ENCODE measurements around the gene SPATA20. TPM values are rescaled to one million over a fixed set of nuclear protein-coding genes. Genes with fewer than 3 reads are reported as not detected.

Gene SPATA20
- total and polyA plus RNA-seq, 11 donors = 13.8 to 83.0 (median 52.3) TPM

- Histone ChIP-seq H3K4me3 (no peak overlapping the region), H3K4me1 (peaks cover 0 to 12% (median 0%) of the 10 kb centered on the region in 12 donors), H3K9me3 (no peaks in the 10 kb centered on the region), H3K36me3 (no peaks in the 10 kb centered on the region), H3K27me3 (peaks cover 0 to 1% (median 0%) of the 10 kb centered on the region in 9 donors), H3K27ac (no peak overlapping the region)
- DNase-seq (no peak), ATAC-seq (no peak)
- intact Hi-C loops (cut with DNase I) = no loop called here
- WGBS, 4 donors = 87 to 100% (median 89%) methylated on average over 4 to 16 of the region's 16 CpGs
- no peak for TF ChIP-seq POLR2A (IDR thresholded peaks at IDR 0.05)
- TF ChIP-seq, protein P1, sequence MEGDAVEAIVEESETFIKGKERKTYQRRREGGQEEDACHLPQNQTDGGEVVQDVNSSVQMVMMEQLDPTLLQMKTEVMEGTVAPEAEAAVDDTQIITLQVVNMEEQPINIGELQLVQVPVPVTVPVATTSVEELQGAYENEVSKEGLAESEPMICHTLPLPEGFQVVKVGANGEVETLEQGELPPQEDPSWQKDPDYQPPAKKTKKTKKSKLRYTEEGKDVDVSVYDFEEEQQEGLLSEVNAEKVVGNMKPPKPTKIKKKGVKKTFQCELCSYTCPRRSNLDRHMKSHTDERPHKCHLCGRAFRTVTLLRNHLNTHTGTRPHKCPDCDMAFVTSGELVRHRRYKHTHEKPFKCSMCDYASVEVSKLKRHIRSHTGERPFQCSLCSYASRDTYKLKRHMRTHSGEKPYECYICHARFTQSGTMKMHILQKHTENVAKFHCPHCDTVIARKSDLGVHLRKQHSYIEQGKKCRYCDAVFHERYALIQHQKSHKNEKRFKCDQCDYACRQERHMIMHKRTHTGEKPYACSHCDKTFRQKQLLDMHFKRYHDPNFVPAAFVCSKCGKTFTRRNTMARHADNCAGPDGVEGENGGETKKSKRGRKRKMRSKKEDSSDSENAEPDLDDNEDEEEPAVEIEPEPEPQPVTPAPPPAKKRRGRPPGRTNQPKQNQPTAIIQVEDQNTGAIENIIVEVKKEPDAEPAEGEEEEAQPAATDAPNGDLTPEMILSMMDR (IDR thresholded peaks at IDR 0.05) = no peak
Measured at GRCh38 chr17:50578173-50578572, 31.2 kb downstream of the SPATA20 start.

DNA sequence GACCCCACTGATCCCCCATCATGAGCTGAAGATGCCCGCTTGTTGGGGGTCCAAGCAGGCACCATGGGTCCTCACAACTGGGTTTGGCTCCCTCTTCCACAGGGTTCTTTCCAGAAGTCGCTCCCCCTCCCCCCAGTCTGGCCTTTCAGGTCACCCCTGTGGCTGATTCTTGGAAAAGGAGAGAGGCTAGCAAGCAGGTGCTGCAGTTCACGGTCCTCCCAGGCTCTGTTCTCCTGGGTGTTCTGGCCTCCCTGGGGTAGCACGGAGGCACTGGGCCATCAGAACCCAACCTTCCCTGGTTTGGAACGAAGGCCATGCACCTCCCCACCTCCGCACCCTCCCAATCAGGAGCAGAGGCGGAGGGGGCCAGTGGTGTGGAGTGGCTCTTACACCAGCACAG, 32.4 kb downstream of the SPATA20 start:
- ATAC-seq (no peak), DNase-seq (no peak)
- Histone ChIP-seq H3K9me3 (no peaks in the 10 kb centered on the region), H3K4me3 (no peak overlapping the region), H3K27me3 (peaks cover 0 to 3% (median 0%) of the 10 kb centered on the region in 9 donors), H3K36me3 (no peaks in the 10 kb centered on the region), H3K27ac (no peak overlapping the region), H3K4me1 (peaks cover 0 to 22% (median 0%) of the 10 kb centered on the region in 12 donors)
- 86 to 93% (median 91%) methylated on average over 7 of the region's 7 CpGs for WGBS, 4 donors
- intact Hi-C loops (cut with DNase I) = no loop called here
- no peak for TF ChIP-seq POLR2A (IDR thresholded peaks at IDR 0.05)
- TF ChIP-seq, protein P1 (IDR thresholded peaks at IDR 0.05) = no peak

DNA sequence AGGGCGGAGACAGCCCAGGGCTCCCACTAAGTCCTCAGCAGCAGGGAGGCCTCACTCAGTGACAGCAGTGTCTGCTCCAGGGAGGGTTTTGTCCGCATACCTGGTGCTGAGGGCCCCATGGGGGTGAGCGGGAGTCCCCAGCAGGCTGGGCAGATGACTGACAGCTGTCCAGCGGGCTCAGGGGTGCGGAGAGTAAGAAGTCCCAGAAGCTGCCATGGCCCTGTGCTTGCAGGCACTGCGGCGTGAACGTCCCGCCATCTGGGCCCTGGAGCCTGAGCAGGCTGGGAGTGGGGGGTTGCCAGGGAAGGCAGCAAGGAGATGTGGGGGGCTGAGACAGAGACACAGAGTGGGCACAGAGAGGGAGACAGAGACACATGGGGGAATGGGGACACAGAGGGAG, 33.7 kb downstream of the SPATA20 start:
- TF ChIP-seq, protein P1 (IDR thresholded peaks at IDR 0.05) = no peak
- TF ChIP-seq POLR2A (IDR thresholded peaks at IDR 0.05) = no peak
- no peaks in the 10 kb centered on the region for H3K36me3 ChIP-seq
- intact Hi-C loops (cut with DNase I) = no loop called here
- no peak overlapping the region for H3K4me3 ChIP-seq
- 90 to 95% (median 93%) methylated on average over 9 of the region's 9 CpGs for WGBS, 4 donors
- peaks cover 0 to 26% (median 0%) of the 10 kb centered on the region in 12 donors for H3K4me1 ChIP-seq
- DNase-seq = no peak
- H3K9me3 ChIP-seq = no peaks in the 10 kb centered on the region
- no peak for ATAC-seq
- peaks cover 0 to 3% (median 0%) of the 10 kb centered on the region in 9 donors for H3K27me3 ChIP-seq
- H3K27ac ChIP-seq = no peak overlapping the region

DNA sequence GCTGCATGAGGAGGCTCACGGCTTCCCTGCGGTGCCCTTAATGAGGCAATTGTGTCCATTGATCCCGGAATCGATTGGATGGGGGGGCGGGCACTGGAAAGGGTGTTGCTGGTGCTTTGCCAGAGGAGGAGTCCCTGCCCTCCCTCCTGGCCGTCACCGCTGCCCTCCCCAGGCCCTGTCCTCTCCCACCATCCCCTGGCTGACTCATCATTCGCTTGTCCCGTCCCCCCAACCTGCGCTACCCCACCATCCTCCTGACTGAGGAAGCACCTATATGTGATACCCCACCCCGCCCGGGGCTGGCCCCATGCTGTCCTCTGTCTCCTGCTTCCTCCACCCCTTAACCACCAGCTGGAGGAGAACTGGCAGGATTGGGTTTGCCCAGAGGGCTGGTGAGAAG, 34.3 kb downstream of the SPATA20 start:
- no peak for TF ChIP-seq POLR2A (IDR thresholded peaks at IDR 0.05)
- TF ChIP-seq, protein P1 (IDR thresholded peaks at IDR 0.05) = no peak
- 87 to 97% (median 96%) methylated on average over 12 of the region's 12 CpGs for WGBS, 4 donors
- Histone ChIP-seq H3K27ac (no peak overlapping the region), H3K9me3 (no peaks in the 10 kb centered on the region), H3K4me3 (no peak overlapping the region), H3K27me3 (peaks cover 0 to 3% (median 0%) of the 10 kb centered on the region in 9 donors), H3K36me3 (no peaks in the 10 kb centered on the region), H3K4me1 (peaks cover 0 to 26% (median 0%) of the 10 kb centered on the region in 12 donors)
- ATAC-seq (no peak), DNase-seq (no peak)
- intact Hi-C loops (cut with DNase I) = no loop called here

Measured in heart left ventricle (tissue), 16 donors.